H1 (cell line): ENCODE data around the gene GNG13. TPM values are rescaled to one million over a fixed set of nuclear protein-coding genes. Genes with fewer than 3 reads are reported as not detected.

Experiments used
- BACH1 ChIP-seq: IDR thresholded peaks from 2 replicates; pipeline ENCODE4 v1.6.1; 2012; ENCODE audit warnings: low read length, improper control_type of control experiment
- CHD7 ChIP-seq: fragments of 300-600 bp; sonication (generic); IDR thresholded peaks from 2 replicates; pipeline ENCODE4 v1.7.1; 2012; ENCODE audit warnings: low read length, moderate library complexity, mild to moderate bottlenecking, inconsistent platforms; ENCODE audit not compliant: insufficient replicate concordance
- TAF7 ChIP-seq: optimal IDR thresholded peaks from 2 replicates; pipeline ENCODE3; 2011; ENCODE audit warnings: low read depth, mild to moderate bottlenecking, inconsistent platforms, low read length, moderate library complexity, borderline replicate concordance
- TEAD4 ChIP-seq: IDR thresholded peaks from 2 replicates; pipeline ENCODE4 v1.6.1; 2012; ENCODE audit warnings: low read depth, low read length, inconsistent platforms, mixed read lengths
- polyA plus RNA-seq, 7 experiments: library from polyadenylated mRNA; depleted of rRNA in 3 of 7; stranded (reverse) in 5 of 7; unstranded in 2 of 7; fragments of >200 nt in 5 of 7; fragments of 200-250 nt in 2 of 7; gene quantifications; 1 replicate in 5 of 7; 2 replicates in 1 of 7; 4 replicates in 1 of 7; pipeline versions ENCODE4 v1.2.1 to v1.2.3, GENCODE V29; 2011 to 2013; ENCODE audit warnings: missing spikeins in 2 of 7, mixed read lengths in 2 of 7
- total RNA-seq: library from RNA; stranded (reverse); fragmentation: NEBNext Ultra II Directional; extraction: Animal tissue kit (Norgen Biotek cat#: 25700); gene quantifications from 2 replicates; pipeline ENCODE4 v1.2.1, GENCODE V29; 2021

GNG13 gene
- total and polyA plus RNA-seq, 2 of the 8 experiments (the other 6 are each of a cell fraction or from before 2014, with no cell fraction given), result not detected

- TF ChIP-seq CHD7 (no peak), TAF7 (no peak), TEAD4 (no peak), BACH1 (no peak)
Measured at GRCh38 chr16:787321-787966, 13.1 kb downstream of the GNG13 start (continued).
